ENCODE results near the gene EIF4G2. TPM values are rescaled to one million over a fixed set of nuclear protein-coding genes. Genes with fewer than 3 reads are reported as not detected.

The EIF4G2 gene
- total RNA-seq, 4 donors from 2014 or later = 339 to 452 (median 371) TPM

- H3K27ac ChIP-seq = no peak overlapping the region
- no peaks in the 10 kb centered on the region for H3K27me3 ChIP-seq
- TF ChIP-seq CTCF (IDR thresholded peaks at IDR 0.05) (no peak), POLR2A (IDR thresholded peaks at IDR 0.05) (no peak)
- H3K36me3 ChIP-seq = peaks cover 0 to 16% (median 0%) of the 10 kb centered on the region in 3 donors
- no peaks in the 10 kb centered on the region for H3K9me3 ChIP-seq
- no peaks in the 10 kb centered on the region for H3K4me1 ChIP-seq
- no peak overlapping the region for H3K4me3 ChIP-seq
- DNase-seq = no peak
Measured at GRCh38 chr11:10847960-10848860, 39.5 kb upstream of the EIF4G2 start.

GRCh38 chr11:10846660-10847059 lies 37.9 kb upstream of the EIF4G2 start:
- Histone ChIP-seq H3K27ac (no peak overlapping the region), H3K4me3 (no peak overlapping the region), H3K9me3 (no peaks in the 10 kb centered on the region), H3K36me3 (peaks cover 0 to 2% (median 0%) of the 10 kb centered on the region in 3 donors), H3K4me1 (no peaks in the 10 kb centered on the region), H3K27me3 (no peaks in the 10 kb centered on the region)
- TF ChIP-seq CTCF (IDR thresholded peaks at IDR 0.05) (no peak), POLR2A (IDR thresholded peaks at IDR 0.05) (no peak)
- no peak for DNase-seq

GRCh38 chr11:10845589-10845988 lies 36.9 kb upstream of the EIF4G2 start:
- TF ChIP-seq CTCF (IDR thresholded peaks at IDR 0.05) = no peak
- TF ChIP-seq POLR2A (IDR thresholded peaks at IDR 0.05) = no peak
- H3K36me3 ChIP-seq = no peaks in the 10 kb centered on the region
- H3K27me3 ChIP-seq = no peaks in the 10 kb centered on the region
- H3K27ac ChIP-seq = no peak overlapping the region
- DNase-seq = no peak
- H3K9me3 ChIP-seq = no peaks in the 10 kb centered on the region
- no peaks in the 10 kb centered on the region for H3K4me1 ChIP-seq
- H3K4me3 ChIP-seq = no peak overlapping the region

DNA sequence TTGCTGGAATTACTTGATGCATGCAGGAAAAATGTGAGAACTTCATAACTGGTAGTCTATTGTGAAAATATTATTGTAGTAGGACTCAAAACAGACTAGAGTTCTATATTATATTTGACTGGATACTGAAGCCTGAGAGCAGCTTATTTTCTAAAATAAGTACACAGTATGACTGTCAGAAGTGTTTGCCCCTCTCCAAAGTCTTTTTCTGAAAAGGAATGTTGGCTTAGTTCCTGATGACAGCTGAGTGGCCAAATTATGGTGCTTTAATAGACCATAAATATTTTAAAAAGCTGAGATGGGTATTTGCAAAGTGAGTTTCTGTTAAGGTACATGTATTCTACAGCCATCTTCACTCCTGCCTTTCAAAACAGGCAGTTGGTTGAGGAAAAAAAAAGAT lies 36.1 kb upstream of the EIF4G2 start:
- DNase-seq = no peak
- H3K27ac ChIP-seq = no peak overlapping the region
- H3K9me3 ChIP-seq = no peaks in the 10 kb centered on the region
- no peaks in the 10 kb centered on the region for H3K36me3 ChIP-seq
- H3K4me1 ChIP-seq = no peaks in the 10 kb centered on the region
- no peak for TF ChIP-seq POLR2A (IDR thresholded peaks at IDR 0.05)
- no peak for TF ChIP-seq CTCF (IDR thresholded peaks at IDR 0.05)
- H3K27me3 ChIP-seq = no peaks in the 10 kb centered on the region
- no peak overlapping the region for H3K4me3 ChIP-seq

DNA sequence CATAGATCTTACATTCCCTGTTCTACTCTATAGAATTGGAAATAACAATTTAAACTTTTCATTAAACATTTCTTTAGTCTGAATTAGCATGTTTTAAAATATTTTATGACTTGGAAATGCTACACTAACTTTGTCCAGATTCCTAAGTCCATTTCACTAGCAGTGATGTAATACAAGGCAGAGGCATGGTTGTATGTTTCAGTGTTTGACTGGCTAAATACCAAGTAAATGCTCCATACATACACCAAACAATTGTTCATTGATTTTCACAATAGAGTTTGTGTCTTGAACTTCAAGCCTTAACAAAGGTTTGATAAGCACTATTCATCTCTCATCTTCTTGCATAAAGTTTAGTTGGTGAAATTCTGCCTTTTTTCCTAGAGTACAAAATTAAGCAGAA lies 35.6 kb upstream of the EIF4G2 start:
- no peaks in the 10 kb centered on the region for H3K36me3 ChIP-seq
- H3K27ac ChIP-seq = no peak overlapping the region
- H3K27me3 ChIP-seq = no peaks in the 10 kb centered on the region
- no peak overlapping the region for H3K4me3 ChIP-seq
- no peaks in the 10 kb centered on the region for H3K4me1 ChIP-seq
- no peak for TF ChIP-seq POLR2A (IDR thresholded peaks at IDR 0.05)
- TF ChIP-seq CTCF (IDR thresholded peaks at IDR 0.05) = no peak
- no peaks in the 10 kb centered on the region for H3K9me3 ChIP-seq
- DNase-seq = no peak

Data from Peyer's patch (tissue), 4 donors.